IPS-20b (cell line): ENCODE measurements around the gene MDH1B.
"Not testable (repeated sequence)": the region's sequence is repeated elsewhere in the genome, so short reads cannot be mapped to it uniquely, and the experiment has no call there.

Experiments used
- H3K27ac ChIP-seq: one replicate; pipeline ENCODE4 v1.5.1; 2013; ENCODE audit warnings: low read length
- H3K27me3 ChIP-seq: 2 replicates; pipeline ENCODE4 v1.6.1; 2013; ENCODE audit warnings: mild to moderate bottlenecking, low read length, inconsistent platforms; ENCODE audit not compliant: insufficient read depth
- H3K36me3 ChIP-seq: 2 replicates; pipeline ENCODE4 v1.6.1; 2013; ENCODE audit warnings: low read depth, mild to moderate bottlenecking, inconsistent platforms, low read length, moderate library complexity; ENCODE audit not compliant: insufficient read depth
- H3K4me1 ChIP-seq: 2 replicates; pipeline ENCODE4 v1.6.1; 2013; ENCODE audit warnings: mild to moderate bottlenecking, control low read depth, inconsistent platforms, low read length, moderate library complexity; ENCODE audit not compliant: insufficient read depth
- H3K4me3 ChIP-seq: 2 replicates; pipeline ENCODE4 v1.5.1; 2013; ENCODE audit warnings: mild to moderate bottlenecking, low read length, inconsistent platforms
- H3K9ac ChIP-seq: 2 replicates; pipeline ENCODE4 v1.6.1; 2013; ENCODE audit warnings: low read depth, mild to moderate bottlenecking, inconsistent platforms, low read length, moderate library complexity
- H3K9me3 ChIP-seq: 2 replicates; pipeline ENCODE4 v1.6.1; 2013; ENCODE audit warnings: mild to moderate bottlenecking, low read depth, low read length, inconsistent platforms; ENCODE audit not compliant: insufficient read depth

The MDH1B gene

DNA sequence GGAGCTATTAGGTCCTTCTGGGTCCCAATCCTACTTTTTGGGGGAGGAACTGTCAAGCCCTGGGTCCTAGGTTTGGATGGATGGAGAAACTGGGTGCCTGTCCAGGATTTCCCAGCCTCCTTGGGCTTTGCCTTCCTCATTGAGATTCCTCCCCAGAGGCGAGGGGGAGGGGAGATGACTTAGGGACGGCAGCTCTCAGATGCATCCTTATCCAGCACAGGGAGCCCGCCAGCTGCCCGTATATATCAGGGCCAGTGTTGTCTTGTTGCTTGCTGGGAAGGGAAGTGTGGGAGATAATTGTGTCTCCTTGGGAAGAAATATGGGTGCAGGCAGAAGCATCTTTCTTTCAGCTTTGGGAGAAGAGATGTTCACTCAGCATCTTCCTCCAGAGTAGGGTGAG lies 49.9 kb downstream of the MDH1B start:
- not testable (repeated sequence) for H3K27me3 ChIP-seq, H3K4me1 ChIP-seq, H3K36me3 ChIP-seq, H3K27ac ChIP-seq, H3K4me3 ChIP-seq, H3K9ac ChIP-seq, H3K9me3 ChIP-seq

DNA sequence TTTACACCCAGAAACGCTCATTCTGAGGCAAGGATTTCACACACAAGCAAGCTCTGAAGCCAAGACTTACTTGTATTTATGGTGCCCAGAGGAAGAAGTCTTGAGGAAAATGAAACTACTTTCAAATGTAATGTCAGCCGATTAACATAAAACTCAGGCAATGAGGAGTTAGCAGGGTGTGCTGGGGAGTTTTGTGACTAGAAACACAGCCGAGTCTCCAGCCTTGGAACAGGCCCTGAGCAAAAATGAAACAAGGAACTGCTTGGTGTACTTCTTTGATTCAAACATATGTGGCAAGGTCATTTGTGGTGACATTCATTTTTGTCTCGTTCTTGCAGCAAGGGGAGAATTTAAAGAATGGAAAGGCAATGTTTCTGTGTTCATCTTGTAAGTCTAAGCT lies 51.4 kb downstream of the MDH1B start:
- Histone ChIP-seq H3K9me3 (no peaks in the 10 kb centered on the region), H3K4me1 (peaks cover 8% of the 10 kb centered on the region; the same call in 1 of the 2 replicates), H3K9ac (no peak overlapping the region), H3K36me3 (no peaks in the 10 kb centered on the region), H3K27ac (no peak overlapping the region), H3K4me3 (no peak overlapping the region), H3K27me3 (no peaks in the 10 kb centered on the region; the same call in 1 of the 2 replicates)

DNA sequence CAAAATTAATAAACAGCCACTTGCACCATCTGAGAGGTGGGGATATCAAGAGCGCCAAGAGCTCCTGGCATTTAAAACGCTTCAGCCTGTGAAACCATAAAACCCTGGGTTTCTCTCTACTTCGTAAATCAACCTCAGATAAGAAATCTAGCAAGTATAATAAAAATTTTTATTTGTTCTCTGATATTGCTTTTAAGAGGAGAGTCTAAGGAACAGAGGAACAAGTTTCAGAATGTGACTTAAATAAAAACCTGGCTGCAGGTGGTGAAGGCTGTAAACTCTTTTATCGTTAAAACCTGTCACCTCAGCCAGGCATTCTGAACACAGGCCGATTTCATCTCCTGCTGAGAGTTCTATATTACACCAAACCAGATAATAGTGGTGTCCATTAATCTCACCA lies 56.8 kb downstream of the MDH1B start:
- Histone ChIP-seq H3K4me3 (no peak overlapping the region), H3K27me3 (no peaks in the 10 kb centered on the region), H3K36me3 (no peaks in the 10 kb centered on the region)

DNA sequence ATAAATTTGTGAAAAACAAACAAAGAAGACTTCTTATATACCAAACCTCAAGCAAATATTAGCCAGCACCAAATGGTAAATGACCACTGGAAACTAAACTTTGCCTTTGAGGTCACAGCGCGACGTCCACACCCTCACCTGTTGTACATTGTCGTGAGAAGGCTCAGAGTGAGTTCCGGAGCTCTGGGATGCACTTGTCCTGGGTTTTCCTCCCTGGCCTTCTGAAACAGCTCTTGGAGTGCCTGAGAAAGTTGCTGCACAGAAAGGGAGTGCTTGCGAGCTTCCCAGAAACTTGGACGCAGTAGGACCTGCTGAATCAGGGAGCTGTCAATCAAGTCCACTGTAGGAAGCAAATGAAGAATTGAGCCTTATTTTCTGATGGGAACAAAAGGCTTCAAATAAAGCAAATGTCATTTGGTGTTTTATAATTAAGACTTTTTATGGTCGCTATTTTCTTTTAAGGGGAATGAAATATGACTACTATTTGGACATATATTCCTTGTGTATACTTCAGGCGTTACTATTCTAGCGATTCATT lies 57.9 kb downstream of the MDH1B start:
- Histone ChIP-seq H3K9me3 (no peaks in the 10 kb centered on the region), H3K4me1 (no peaks in the 10 kb centered on the region), H3K36me3 (no peaks in the 10 kb centered on the region), H3K4me3 (no peak overlapping the region), H3K9ac (no peak overlapping the region), H3K27ac (no peak overlapping the region), H3K27me3 (no peaks in the 10 kb centered on the region)

More for the DNA sequence above, 56.8 kb downstream of the MDH1B start:
- Histone ChIP-seq H3K4me1 (peaks cover under 1% of the 10 kb centered on the region; the same call in 1 of the 2 replicates), H3K9ac (no peak overlapping the region), H3K27ac (no peak overlapping the region), H3K9me3 (no peaks in the 10 kb centered on the region)

DNA sequence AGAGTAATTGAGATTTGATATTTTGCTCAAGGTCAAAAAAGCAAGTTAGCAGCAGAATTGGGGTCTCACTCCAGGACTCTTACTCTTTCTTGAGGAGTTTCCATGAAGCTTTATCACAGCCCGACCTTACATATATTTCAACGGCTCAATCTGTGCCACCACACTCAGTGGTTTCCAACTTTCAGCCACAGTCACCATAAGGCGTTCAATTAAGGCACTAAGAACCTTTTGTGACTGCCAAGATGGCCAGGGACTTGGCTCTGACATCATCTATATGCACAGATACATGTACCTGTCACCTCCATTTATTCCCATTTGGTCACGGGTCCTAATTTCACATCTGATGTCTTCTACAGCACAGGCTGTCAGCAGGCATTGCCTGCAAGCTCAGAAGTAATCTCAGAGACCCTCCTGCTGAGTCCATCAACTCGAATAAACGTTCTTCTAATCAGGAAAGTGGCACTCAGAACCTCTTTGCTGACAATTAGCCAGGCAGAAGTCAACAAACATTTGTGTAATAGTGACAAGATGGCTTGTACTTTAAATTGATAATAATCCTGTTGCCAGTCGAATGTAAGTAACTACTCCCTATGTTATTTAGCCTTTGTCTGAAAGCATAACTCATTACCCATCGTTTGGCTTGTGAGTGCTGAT lies 63.0 kb downstream of the MDH1B start:
- Histone ChIP-seq H3K27ac (no peak overlapping the region), H3K36me3 (no peaks in the 10 kb centered on the region), H3K9me3 (no peaks in the 10 kb centered on the region), H3K4me1 (no peaks in the 10 kb centered on the region), H3K4me3 (no peak overlapping the region), H3K27me3 (no peaks in the 10 kb centered on the region), H3K9ac (no peak overlapping the region)

GRCh38 chr2:206700156-206700555 lies 65.0 kb downstream of the MDH1B start:
- H3K4me3 ChIP-seq: no peak overlapping the region

GRCh38 chr2:206698811-206699210 lies 66.3 kb downstream of the MDH1B start:
- Histone ChIP-seq H3K27me3 (no peaks in the 10 kb centered on the region), H3K4me1 (no peaks in the 10 kb centered on the region), H3K4me3 (no peak overlapping the region), H3K9ac (no peak overlapping the region), H3K36me3 (no peaks in the 10 kb centered on the region), H3K27ac (no peak overlapping the region), H3K9me3 (no peaks in the 10 kb centered on the region)

More at GRCh38 chr2:206700156-206700555, 65.0 kb downstream of the MDH1B start:
- Histone ChIP-seq H3K36me3 (no peaks in the 10 kb centered on the region), H3K4me1 (no peaks in the 10 kb centered on the region), H3K9me3 (no peaks in the 10 kb centered on the region), H3K27me3 (no peaks in the 10 kb centered on the region), H3K27ac (no peak overlapping the region), H3K9ac (no peak overlapping the region)

DNA sequence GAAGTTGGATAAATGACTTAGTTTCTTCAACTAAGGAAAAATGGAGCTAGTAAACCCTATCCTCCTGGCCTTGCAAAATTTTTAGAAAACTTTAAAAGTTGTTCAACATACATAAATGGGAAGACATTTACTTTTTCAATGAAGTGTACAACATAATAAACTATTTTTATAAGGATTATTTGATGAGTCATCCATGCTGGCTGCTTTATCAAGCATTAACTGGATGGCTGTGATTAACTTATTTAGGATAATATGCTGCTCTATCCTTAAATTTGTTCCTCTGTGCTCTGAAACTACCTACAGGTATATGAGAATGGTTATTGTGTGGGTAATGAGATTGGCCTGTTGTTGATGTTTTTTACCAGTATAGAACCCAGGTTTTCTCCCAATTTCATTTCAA lies 68.2 kb downstream of the MDH1B start:
- Histone ChIP-seq H3K27ac (no peak overlapping the region), H3K27me3 (no peaks in the 10 kb centered on the region), H3K9me3 (no peaks in the 10 kb centered on the region), H3K36me3 (no peaks in the 10 kb centered on the region), H3K4me1 (no peaks in the 10 kb centered on the region), H3K9ac (no peak overlapping the region), H3K4me3 (no peak overlapping the region)

- Histone ChIP-seq H3K9ac (no peak overlapping the region), H3K4me1 (no peaks in the 10 kb centered on the region), H3K27me3 (no peaks in the 10 kb centered on the region), H3K27ac (no peak overlapping the region), H3K36me3 (no peaks in the 10 kb centered on the region), H3K4me3 (no peak overlapping the region), H3K9me3 (no peaks in the 10 kb centered on the region)
Measured at GRCh38 chr2:206693399-206694137, 71.6 kb downstream of the MDH1B start.

DNA sequence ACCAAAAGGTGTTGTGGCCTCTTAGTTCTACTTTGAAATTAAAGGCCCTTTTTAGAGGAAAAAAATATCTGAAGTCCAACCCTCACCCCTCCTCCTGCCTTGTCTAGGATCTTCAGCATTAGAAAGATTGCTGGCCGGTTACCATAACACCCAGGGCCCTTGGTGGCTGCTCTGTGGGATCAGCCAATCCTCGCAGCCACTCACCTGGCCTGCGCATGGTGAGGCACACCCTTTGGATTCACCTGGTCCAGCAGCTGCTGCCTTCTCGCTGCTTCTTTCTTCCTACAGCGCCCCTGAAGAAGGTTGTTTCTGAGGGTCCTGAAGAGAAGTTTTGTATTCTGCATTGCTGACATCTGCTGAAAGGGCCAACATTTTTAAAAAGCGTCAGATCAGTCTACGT lies 72.2 kb downstream of the MDH1B start:
- H3K36me3 ChIP-seq: no peaks in the 10 kb centered on the region
- no peak overlapping the region for H3K4me3 ChIP-seq
- H3K9me3 ChIP-seq: no peaks in the 10 kb centered on the region
- H3K27me3 ChIP-seq: no peaks in the 10 kb centered on the region
- no peak overlapping the region for H3K9ac ChIP-seq
- no peaks in the 10 kb centered on the region for H3K4me1 ChIP-seq
- H3K27ac ChIP-seq: no peak overlapping the region

DNA sequence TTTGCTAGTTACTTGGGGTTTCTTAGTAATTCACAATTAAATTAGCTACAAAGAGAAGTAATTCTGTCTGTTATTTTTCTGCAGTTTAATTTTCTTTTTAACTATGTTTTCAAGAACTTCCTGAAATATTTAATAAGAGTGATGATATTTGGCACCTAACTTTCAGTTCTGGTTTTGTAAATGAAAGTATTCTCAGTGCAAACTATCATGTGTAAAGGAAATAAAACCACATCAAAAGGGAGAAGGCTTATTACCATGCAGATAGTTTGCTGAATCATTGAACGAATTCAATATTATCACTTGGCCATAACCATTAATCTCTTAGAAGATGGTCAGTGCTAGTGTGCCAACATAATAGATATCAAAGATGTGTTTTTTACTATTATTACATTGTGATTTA lies 76.1 kb downstream of the MDH1B start:
- H3K4me3 ChIP-seq: no peak overlapping the region
- H3K9ac ChIP-seq: no peak overlapping the region
- H3K27me3 ChIP-seq: no peaks in the 10 kb centered on the region
- H3K36me3 ChIP-seq: no peaks in the 10 kb centered on the region
- no peak overlapping the region for H3K27ac ChIP-seq
- no peaks in the 10 kb centered on the region for H3K4me1 ChIP-seq
- no peaks in the 10 kb centered on the region for H3K9me3 ChIP-seq

DNA sequence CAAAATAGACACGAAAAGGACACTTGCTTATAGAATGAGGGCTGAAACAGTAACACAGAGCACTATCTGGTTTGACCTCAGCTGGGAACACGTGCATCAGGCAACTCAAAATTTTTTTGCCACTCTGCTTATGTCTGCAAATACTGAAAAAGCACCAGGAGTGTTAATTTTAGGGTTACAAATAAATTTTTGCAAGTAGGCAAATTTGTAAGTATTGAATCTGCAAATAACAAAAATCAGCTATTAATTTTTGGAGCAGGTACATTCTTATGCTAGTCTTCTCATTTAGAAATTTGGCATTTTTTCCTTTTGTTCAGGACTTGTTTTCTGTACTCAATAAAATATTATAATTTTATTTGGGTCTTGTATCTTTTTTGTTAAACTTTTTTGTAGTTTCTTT lies 76.7 kb downstream of the MDH1B start:
- Histone ChIP-seq H3K27ac (no peak overlapping the region), H3K9ac (no peak overlapping the region), H3K4me3 (no peak overlapping the region), H3K36me3 (no peaks in the 10 kb centered on the region), H3K27me3 (no peaks in the 10 kb centered on the region), H3K4me1 (no peaks in the 10 kb centered on the region), H3K9me3 (no peaks in the 10 kb centered on the region)
